ENCODE results near the gene PLAAT2. TPM values are rescaled to one million over a fixed set of nuclear protein-coding genes. Genes with fewer than 3 reads are reported as not detected.

Gene PLAAT2
- total RNA-seq (2022; extraction: Qiagen RNA extraction; ENCODE audit: low read depth), result 0.23 to 0.27 TPM in 2 of 5 replicates, not detected in the others

DNA sequence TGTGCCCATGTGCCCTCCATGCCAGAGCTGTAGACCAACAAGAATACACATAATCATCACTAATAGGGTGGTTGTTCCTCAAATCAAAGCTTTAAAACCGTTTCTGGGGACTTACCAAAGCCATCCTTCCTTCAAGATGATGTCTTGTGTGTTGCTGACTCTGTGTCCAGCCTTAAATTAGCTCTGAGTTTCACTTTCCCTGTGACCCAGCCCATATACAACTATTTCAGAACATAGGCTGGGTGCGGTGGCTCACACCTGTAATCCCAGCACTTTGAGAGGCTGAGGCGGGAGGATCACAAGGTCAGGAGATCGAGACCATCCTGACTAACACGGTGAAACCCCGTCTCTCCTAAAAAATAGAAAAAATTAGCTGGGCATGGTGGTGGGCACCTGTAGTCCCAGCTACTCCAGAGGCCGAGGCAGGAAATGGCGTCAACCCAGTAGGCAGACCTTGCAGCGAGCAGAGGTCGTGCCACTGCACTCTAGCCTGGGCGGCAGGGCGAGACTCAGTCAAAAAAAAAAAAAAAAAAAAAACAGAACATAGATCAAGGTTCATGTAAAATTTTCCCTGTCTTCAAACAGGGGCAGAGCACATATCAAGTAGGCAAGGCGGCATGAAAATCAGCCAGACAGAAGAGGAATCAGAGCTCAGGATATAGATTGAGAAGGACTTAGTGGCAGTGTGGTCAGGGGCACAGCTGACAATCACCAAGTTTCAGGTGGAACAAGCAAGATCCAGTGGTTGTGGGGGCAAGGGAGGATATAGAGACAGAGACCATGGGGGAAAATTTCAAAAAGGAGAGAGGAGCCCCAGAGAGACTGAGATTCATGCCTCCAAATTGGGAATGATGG is at the start of gene PLAAT2:
Gene PLAAT2, minus strand, starts transcription at position 179 of the 855 bp plus-strand sequence. Its CDS starts 55 bp downstream, at position 124.

DNA sequence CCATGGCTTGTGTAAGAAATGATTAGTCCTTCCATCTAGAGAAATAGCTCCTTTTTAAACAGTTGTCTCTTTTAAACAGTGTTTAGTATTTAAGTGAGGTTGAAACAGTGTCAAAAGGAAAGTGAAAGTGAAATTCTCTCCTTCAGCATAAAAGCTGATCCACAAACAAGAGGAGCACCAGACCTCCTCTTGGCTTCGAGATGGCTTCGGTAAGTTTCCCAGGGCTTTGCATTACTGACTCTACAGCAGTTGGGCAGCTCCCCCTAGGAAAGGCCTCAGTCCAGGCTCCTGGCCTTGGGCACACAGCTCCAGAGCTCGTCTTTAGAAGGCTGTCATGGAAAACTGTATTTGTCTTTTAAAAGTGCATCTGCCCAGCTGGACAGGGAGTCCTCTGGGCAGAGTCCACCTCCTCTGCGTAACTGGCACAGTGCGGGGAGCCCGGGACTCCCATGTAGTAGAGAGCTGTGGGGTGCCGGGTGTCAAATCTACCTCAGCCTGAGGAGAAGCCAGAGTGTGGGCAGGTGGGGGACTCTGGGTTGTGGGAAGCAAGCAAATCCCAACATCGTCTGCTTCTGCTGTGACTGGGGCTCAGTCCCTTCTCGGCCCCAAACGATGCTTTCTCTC is 26.4 kb downstream of the PLAAT2 start, which contains the start of gene PLAAT4:
Gene PLAAT4, plus strand, starts transcription at position 140 of the 624 bp plus-strand sequence. Its CDS starts 61 bp downstream, at position 201.

DNA sequence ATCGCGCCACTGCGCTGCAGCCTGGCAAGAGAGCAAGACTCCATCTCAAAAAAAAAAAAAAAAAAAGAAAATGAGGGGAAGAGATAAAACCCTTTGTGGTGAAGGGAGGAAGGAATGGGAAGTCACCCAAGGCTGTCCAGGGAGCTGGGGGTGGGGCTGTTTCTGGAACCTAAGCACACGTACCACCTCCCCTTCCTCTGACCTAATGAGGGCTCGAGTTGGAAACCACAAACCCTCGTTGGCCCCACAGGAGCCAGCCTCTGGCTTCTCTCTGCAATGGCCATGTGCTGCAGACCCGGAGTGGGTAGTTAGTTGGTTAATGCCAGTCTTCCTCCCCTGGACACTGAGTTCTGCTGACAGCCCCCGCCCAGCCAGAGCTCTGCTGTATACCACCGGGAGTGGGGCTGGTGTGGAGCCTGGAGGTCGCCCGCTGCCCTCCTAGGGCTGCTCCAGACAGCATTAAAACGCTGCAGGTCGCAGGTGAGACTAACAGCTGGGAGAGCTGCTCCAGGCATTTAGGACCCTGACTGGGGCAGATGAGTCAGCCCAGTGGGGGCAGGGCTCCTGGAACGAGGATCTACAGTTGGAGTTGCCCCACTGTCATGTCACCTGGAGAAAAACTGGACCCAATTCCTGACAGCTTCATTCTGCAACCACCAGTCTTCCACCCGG is 57.2 kb downstream of the PLAAT2 start, which contains the start of gene LGALS12:
Gene LGALS12, plus strand, starts transcription at position 228 of the 672 bp plus-strand sequence. Its CDS starts 375 bp downstream, at position 603.

Other genes with a start within 250 kb of the PLAAT2 start
- gene SLC22A9, start 193.6 kb downstream of the PLAAT2 start, total RNA-seq (2022; extraction: Qiagen RNA extraction; ENCODE audit: low read depth), result not detected in 5 replicates
- not detected in 5 replicates for gene PLAAT5, start 72.2 kb downstream of the PLAAT2 start, total RNA-seq (2022; extraction: Qiagen RNA extraction; ENCODE audit: low read depth)
- gene LGALS12, start 57.3 kb downstream of the PLAAT2 start, total RNA-seq (2022; extraction: Qiagen RNA extraction; ENCODE audit: low read depth), result not detected in 5 replicates
- gene PLAAT4, start 26.6 kb downstream of the PLAAT2 start, total RNA-seq (2022; extraction: Qiagen RNA extraction; ENCODE audit: low read depth), result 1.5 to 3.3 TPM (median 1.8 TPM) in 5 replicates
- 46.0 to 67.6 TPM (median 55.4 TPM) in 5 replicates for gene PLAAT3, start 51.1 kb upstream of the PLAAT2 start, total RNA-seq (2022; extraction: Qiagen RNA extraction; ENCODE audit: low read depth)
- gene ATL3, start 108.0 kb upstream of the PLAAT2 start, total RNA-seq (2022; extraction: Qiagen RNA extraction; ENCODE audit: low read depth), result 28.1 to 33.5 TPM (median 31.4 TPM) in 5 replicates
- 80.8 to 111 TPM (median 107 TPM) in 5 replicates for gene RTN3, start 118.1 kb upstream of the PLAAT2 start, total RNA-seq (2022; extraction: Qiagen RNA extraction; ENCODE audit: low read depth)
- gene ZFTA, start 205.4 kb upstream of the PLAAT2 start, total RNA-seq (2022; extraction: Qiagen RNA extraction; ENCODE audit: low read depth), result 4.8 to 7.6 TPM (median 7.3 TPM) in 5 replicates

Data from A549 treated with RU486 at 1 μM for 4 hours (cell line).